ENCODE measurements around the gene ALKBH2. TPM values are rescaled to one million over a fixed set of nuclear protein-coding genes. Genes with fewer than 3 reads are reported as not detected.
A peak's percentile ranks its signal among the peaks of the same experiment; 100 is the strongest.

ALKBH2 gene
- total RNA-seq, 6 experiments from 2014 or later = 6.1 to 19.3 (median 17.1) TPM

DNA sequence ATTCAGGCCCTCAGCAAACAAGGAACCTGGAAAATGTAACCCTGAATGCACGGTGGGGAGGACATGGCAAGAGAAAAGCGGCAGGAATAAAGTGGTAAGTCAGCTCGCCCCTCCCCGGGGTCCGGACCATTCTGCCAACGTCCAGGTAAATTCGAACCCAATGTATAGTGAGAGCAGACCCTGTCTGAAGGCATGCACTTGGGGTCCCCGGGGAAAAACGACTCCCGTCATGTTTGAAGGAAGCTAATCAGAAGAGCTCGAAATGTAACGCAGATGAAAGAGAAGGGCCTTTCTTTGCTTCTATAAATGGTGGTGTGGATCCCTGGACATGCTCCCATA, 23.3 kb upstream of the ALKBH2 start:
- no peaks in the 10 kb centered on the region for H3K9me3 ChIP-seq
- TF ChIP-seq POLR2A (IDR thresholded peaks at IDR 0.05) (no peak), CTCF (IDR thresholded peaks at IDR 0.05) (no peak)
- peaks cover 0 to 83% (median 31%) of the 10 kb centered on the region in 4 donors for H3K4me1 ChIP-seq
- H3K36me3 ChIP-seq = no peaks in the 10 kb centered on the region
- H3K27me3 ChIP-seq = no peaks in the 10 kb centered on the region
- peak overlapping the region in 2 of 3 donors; percentile 20 to 25 for H3K4me3 ChIP-seq
- no peak for DNase-seq
- 36% methylated on average over 11 of the region's 12 CpGs for WGBS (ENCODE audit: insufficient coverage, low coverage, low lambda C conversion rate, missing lambda C conversion rate)
- intact Hi-C loops (cut with DNase I) = no loop called here
- peak overlapping the region; percentile 68 to 84 (median 77) for H3K27ac ChIP-seq
- peak in 2 of 4 donors; percentile 0 to 1 for ATAC-seq

DNA sequence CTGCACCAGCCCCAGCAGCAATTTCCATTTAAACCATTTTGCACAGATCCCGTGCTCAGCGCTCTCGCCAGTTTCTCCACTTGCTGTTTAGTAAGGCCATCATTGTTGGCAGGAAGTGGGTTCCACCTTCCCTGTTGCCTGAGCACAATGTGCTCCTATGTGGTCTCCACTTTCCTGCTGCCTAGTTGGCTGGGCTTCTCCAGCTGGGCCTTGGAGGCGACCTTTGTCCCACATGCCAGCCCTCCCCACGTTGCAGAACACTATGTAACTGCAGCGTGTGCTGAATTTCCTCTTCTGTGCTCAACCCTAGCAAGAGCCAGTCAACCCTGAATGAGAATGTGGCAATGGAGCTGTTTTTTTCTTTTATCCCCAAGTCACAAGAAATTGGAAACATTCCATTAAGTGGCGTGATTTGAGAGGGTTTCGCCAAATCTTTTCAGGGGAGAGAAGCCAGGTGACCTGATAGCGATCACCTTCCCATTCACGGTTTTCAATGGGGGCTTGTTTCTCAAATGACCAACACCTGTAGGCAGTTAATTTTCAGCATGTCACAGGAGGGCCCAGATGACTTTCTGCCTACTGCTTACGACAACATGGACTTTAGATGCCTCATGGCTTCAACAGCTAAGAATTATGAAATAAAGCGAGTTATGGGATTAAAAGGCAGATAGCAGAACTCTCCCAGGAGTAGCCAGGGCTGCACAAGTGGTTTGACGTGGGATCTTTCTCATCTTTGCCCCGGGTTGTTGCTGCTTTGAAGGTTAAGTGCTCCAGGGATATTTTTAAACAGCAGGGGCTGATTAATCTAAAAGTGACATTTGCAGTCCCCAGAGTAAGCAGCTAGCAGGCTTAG, 22.7 kb upstream of the ALKBH2 start, which contains the start of gene ACACB:
Gene ACACB, plus strand, starts transcription at position 830 of the 853 bp plus-strand sequence. CDS start 22,819 bp downstream, outside the sequence.
- WGBS (ENCODE audit: insufficient coverage, low coverage, low lambda C conversion rate, missing lambda C conversion rate) = 23% methylated on average over 14 of the region's 14 CpGs
- Histone ChIP-seq H3K4me3 (peak within 1 kb of the TSS in 2 of 3 donors; percentile 22 to 33), H3K27me3 (no peaks in the 10 kb centered on the region), H3K9me3 (no peaks in the 10 kb centered on the region), H3K27ac (peak within 1 kb of the TSS; percentile 68 to 84 (median 77)), H3K4me1 (peaks cover 0 to 77% (median 31%) of the 10 kb centered on the region in 4 donors), H3K36me3 (no peaks in the 10 kb centered on the region)
- intact Hi-C loops (cut with DNase I) = no loop called here
- DNase-seq = peak; percentile 75 to 93 (median 86)
- TF ChIP-seq POLR2A (IDR thresholded peaks at IDR 0.05) = peak; percentile 75
- no peak for TF ChIP-seq CTCF (IDR thresholded peaks at IDR 0.05)
- peak; percentile 61 to 79 (median 66) for ATAC-seq

DNA sequence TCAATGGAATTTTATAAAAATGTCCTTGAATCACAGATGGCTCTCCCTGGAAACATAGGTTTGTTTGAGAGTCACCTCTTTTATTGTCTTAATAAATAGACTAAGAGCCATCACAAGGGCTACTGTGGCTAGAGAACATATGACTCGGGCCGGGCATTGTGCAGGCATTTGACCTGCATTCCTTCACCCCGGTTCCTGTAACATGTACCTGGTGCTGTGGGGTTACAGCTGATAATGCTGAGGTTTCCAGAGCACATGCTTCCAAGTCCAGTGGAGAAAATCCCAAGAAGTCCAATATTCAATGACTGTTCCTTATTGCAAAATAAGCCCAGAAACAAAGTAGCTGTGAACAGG, 22.1 kb upstream of the ALKBH2 start:
- no peaks in the 10 kb centered on the region for H3K36me3 ChIP-seq
- no peaks in the 10 kb centered on the region for H3K27me3 ChIP-seq
- no peak for DNase-seq
- TF ChIP-seq CTCF (IDR thresholded peaks at IDR 0.05) = no peak
- TF ChIP-seq POLR2A (IDR thresholded peaks at IDR 0.05) = no peak
- peak in 1 of 4 donors; percentile 1 for ATAC-seq
- no peaks in the 10 kb centered on the region for H3K9me3 ChIP-seq
- H3K27ac ChIP-seq = peak overlapping the region; percentile 68 to 84 (median 77)
- H3K4me1 ChIP-seq = peaks cover 0 to 79% (median 33%) of the 10 kb centered on the region in 4 donors
- WGBS (ENCODE audit: insufficient coverage, low coverage, low lambda C conversion rate, missing lambda C conversion rate) = 17% methylated on average over 3 of the region's 3 CpGs
- intact Hi-C loops (cut with DNase I) = no loop called here
- peak overlapping the region in 2 of 3 donors; percentile 22 to 33 for H3K4me3 ChIP-seq

DNA sequence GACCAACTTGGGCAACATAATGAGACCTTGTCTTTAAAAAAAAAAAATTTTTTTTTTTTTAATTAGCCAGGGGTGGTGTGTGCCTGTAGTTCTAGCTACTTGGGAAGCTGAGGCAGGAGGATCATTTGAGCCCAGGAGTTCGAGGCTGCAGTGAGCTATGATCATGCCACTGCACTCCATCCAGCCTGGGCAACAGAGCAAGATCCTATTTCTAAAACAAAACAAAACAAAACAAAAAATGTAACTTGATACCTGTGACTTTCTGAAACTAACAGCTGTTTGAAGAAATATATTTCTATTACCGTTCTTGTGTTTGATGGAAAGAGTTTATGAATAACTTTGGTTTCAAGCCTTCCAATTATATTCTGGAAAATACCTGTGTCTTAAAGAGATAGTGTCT, 21.4 kb upstream of the ALKBH2 start:
- intact Hi-C loops (cut with DNase I) = no loop called here
- Histone ChIP-seq H3K4me1 (peaks cover 0 to 86% (median 33%) of the 10 kb centered on the region in 4 donors), H3K9me3 (no peaks in the 10 kb centered on the region), H3K4me3 (peak overlapping the region in 2 of 3 donors; percentile 12 to 33), H3K36me3 (no peaks in the 10 kb centered on the region), H3K27ac (peak overlapping the region in 2 of 3 donors; percentile 77 to 84), H3K27me3 (no peaks in the 10 kb centered on the region)
- no peak for ATAC-seq
- DNase-seq = no peak
- 38% methylated on average over 2 of the region's 2 CpGs for WGBS (ENCODE audit: insufficient coverage, low coverage, low lambda C conversion rate, missing lambda C conversion rate)
- TF ChIP-seq CTCF (IDR thresholded peaks at IDR 0.05) (no peak), POLR2A (IDR thresholded peaks at IDR 0.05) (no peak)
